Fibroblast of villous mesenchyme (primary cell): ENCODE measurements around the gene PRMT3. TPM values are rescaled to one million over a fixed set of nuclear protein-coding genes. Genes with fewer than 3 reads are reported as not detected.
"Not testable (repeated sequence)": the region's sequence is repeated elsewhere in the genome, so short reads cannot be mapped to it uniquely, and the experiment has no call there.

ENCODE experiments used
- DNase-seq: peaks from one replicate; pipeline ENCODE4 v3.0.0-alpha.2; 2010; ENCODE audit warnings: low read depth
- H3K4me3 ChIP-seq: 2 replicates; pipeline ENCODE4 v1.5.1; 2011; ENCODE audit warnings: low read depth, mild to moderate bottlenecking, low read length
- total RNA-seq: library from RNA; depleted of rRNA; stranded (reverse); fragments of >200 nt; gene quantifications from 2 replicates; pipeline ENCODE4 v1.2.3, GENCODE V29; 2012
- TF ChIP-seq, protein P1 (sequence below): IDR thresholded peaks from 2 replicates; pipeline ENCODE4 v1.5.1; 2012; ENCODE audit warnings: low read depth, mild to moderate bottlenecking, low read length; ENCODE audit not compliant: insufficient read depth

The PRMT3 gene
- total RNA-seq, 1 donor: 13.0 TPM

DNA sequence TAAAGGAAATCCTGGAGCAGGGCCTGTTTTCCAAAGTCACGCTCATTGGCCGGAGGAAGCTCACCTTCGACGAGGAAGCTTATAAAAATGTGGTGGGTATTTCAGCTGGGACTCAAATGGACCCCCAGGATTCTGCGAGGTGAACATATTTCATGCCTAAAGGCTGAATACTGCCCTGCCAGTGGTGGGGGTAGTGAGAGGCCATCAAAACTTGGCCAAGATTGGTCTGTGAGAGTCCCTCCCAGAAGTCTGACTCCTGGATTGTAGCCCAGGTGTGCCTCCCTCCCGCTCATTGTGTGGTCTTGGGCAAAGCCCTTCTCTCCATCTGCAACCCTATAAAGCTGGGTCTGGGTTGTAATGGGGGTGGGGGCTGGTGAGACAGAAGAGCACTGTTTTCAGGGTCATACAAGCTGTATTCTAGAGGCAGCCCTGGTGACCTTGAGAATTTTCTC lies 23.1 kb upstream of the PRMT3 start:
- H3K4me3 ChIP-seq: peak overlapping the region; percentile 62
- DNase-seq: no peak
- TF ChIP-seq, protein P1, sequence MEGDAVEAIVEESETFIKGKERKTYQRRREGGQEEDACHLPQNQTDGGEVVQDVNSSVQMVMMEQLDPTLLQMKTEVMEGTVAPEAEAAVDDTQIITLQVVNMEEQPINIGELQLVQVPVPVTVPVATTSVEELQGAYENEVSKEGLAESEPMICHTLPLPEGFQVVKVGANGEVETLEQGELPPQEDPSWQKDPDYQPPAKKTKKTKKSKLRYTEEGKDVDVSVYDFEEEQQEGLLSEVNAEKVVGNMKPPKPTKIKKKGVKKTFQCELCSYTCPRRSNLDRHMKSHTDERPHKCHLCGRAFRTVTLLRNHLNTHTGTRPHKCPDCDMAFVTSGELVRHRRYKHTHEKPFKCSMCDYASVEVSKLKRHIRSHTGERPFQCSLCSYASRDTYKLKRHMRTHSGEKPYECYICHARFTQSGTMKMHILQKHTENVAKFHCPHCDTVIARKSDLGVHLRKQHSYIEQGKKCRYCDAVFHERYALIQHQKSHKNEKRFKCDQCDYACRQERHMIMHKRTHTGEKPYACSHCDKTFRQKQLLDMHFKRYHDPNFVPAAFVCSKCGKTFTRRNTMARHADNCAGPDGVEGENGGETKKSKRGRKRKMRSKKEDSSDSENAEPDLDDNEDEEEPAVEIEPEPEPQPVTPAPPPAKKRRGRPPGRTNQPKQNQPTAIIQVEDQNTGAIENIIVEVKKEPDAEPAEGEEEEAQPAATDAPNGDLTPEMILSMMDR: no peak

DNA sequence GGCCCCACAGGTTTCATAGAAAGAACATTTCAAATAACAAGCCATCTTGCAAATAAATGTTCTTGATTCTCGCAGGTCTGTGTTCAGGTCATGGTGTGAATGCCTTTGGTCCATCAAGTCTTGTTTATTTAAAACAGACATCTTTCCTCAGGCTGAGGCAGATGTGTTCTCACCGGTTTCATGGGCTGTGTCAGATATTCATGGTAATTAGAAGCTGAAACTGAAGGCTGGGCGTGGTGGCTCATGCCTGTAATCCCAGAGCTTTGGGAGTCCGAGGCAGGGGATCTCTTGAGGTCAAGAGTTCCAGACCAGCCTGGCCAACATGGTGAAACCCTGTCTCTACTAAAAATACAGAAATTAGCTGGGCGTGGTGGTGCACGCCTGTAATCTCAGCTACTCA lies 22.1 kb upstream of the PRMT3 start:
- not testable (repeated sequence) for DNase-seq, H3K4me3 ChIP-seq

- TF ChIP-seq, protein P1: no peak
- peak overlapping the region; percentile 10 for H3K4me3 ChIP-seq
- peak; percentile 92 for DNase-seq
Measured at GRCh38 chr11:20367313-20367948, 20.1 kb upstream of the PRMT3 start.

GRCh38 chr11:20368438-20368837 lies 19.1 kb upstream of the PRMT3 start:
- DNase-seq: no peak
- H3K4me3 ChIP-seq: no peak overlapping the region
- TF ChIP-seq, protein P1: no peak

- TF ChIP-seq, protein P1: no peak
- no peak overlapping the region for H3K4me3 ChIP-seq
- DNase-seq: no peak
Measured at GRCh38 chr11:20369826-20370225, 17.7 kb upstream of the PRMT3 start.

GRCh38 chr11:20372081-20372626 lies 15.4 kb upstream of the PRMT3 start:
- H3K4me3 ChIP-seq: no peak overlapping the region
- TF ChIP-seq, protein P1: no peak
- no peak for DNase-seq

- DNase-seq: no peak
- H3K4me3 ChIP-seq: no peak overlapping the region
- TF ChIP-seq, protein P1: no peak
Measured at GRCh38 chr11:20373147-20373546, 14.4 kb upstream of the PRMT3 start.
